Measurements from ENCODE around the gene PRAMEF25.
"Not testable (repeated sequence)": the region's sequence is repeated elsewhere in the genome, so short reads cannot be mapped to it uniquely, and the experiment has no call there.

Gene PRAMEF25

DNA sequence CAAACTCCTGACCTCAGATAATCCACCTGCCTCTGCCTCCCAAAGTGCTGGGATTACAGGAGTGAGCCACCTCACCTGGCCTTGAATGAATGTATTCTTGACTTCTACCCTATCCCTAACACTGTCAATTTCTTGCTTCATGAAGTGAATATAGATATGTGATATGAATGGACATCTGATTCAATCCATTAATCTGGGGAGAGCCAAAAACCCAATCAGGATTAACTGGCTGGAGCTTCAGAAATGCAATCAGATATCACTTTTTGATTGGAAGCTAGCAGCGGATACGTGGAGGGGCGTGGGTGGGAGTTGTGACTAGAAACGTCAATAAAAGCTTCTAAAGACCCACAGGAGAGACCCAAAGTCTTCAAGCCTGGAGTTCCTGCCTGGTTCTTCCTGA lies at the start of gene PRAMEF25:
Gene PRAMEF25 (plus strand): TSS at position 301 of the 400 bp plus-strand sequence. CDS start 2,920 bp downstream, outside the sequence.
- DNase-seq, result not testable (repeated sequence)

DNA sequence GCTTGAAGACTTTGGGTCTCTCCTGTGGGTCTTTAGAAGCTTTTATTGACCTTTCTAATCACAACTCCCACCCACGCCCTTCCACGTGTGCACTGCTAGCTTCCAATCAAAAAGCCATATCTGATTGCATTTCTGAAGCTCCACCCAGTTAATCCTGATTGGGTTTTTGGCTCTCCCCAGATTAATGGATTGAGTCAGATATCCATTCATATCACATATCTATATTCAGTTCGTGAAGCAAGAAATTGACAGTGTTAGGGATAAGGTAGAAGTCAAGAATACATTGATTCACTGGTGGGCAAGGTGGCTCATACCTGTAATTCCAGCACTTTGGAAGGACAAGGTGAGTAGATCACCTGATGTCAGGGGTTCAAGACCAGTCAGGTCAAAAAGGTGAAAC lies 14.1 kb upstream of the PRAMEF25 start, which contains the start of gene PRAMEF27:
Gene PRAMEF27 (minus strand): TSS at position 101 of the 400 bp plus-strand sequence. CDS start 2,916 bp downstream, outside the sequence.
- DNase-seq, result not testable (repeated sequence)

DNA sequence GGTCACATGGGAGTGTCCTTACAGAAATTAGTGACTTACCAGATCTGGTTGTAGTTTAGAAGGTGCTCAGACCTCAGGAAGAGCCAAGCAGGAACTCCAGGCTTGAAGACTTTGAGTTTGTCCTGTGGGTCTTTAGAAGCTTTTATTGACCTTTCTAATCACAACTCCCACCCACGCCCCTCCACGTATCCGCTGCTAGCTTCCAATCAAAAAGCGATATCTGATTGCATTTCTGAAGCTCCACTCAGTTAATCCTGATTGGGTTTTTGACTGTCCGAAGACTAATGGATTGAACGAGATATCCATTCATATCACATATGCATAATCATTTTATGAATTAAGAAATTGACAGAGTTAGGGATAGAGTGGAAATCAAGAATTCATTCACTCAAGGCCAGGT lies 46.2 kb downstream of the PRAMEF25 start, which contains the start of gene HNRNPCL2:
Gene HNRNPCL2 (minus strand): TSS at position 101 of the 400 bp plus-strand sequence. CDS start 454 bp downstream, outside the sequence.
- not testable (repeated sequence) for DNase-seq
